ENCODE measurements around the gene SPRYD3.

Gene SPRYD3

DNA sequence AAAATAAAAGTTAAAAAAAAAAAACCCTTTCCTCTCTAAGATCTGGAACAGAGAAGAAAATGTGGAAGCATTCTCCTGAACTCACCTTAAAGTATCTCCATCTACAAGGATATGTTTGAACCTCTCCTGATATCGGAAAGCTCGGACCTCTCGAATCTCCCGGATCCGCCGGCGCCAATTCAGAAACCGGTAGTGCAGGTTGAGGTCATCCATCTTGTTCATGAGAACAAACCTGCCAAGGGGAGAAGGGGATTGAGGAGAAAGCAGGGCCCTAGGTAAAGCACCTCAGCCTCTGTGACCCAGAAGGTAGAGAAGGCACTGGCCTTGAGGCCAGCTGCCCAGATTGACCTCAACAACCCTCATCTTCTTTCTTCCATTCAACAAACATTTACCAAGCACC is 2.2 kb downstream of the SPRYD3 start:
- no peak for DNase-seq

DNA sequence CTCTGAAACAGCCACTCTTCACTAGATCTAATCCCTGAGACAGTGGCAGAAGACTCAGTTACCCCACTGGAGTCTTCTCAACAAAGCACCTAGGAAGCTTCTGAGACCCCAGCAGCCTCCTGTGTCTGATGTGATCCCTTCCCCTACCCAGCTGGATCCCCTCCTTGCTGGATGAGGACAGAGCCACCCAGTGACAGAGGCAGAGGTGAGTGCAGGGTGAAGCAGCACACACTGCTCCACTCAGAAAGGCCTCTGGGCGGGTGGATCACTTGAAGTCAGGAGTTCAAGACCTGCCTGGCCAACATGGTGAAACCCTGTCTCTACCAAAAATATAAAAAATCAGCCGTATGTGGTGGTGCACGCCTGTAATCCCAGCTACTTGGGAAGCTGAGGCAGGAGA is 2.7 kb downstream of the SPRYD3 start:
- no peak for DNase-seq

- no peak for DNase-seq
These were observed 4.2 kb downstream of the SPRYD3 start for GRCh38 chr12:53074999-53075370.

GRCh38 chr12:53074283-53074998 is 4.7 kb downstream of the SPRYD3 start:
- DNase-seq, result no peak

- no peak for DNase-seq
These were observed 5.3 kb downstream of the SPRYD3 start for GRCh38 chr12:53073881-53074280.

DNA sequence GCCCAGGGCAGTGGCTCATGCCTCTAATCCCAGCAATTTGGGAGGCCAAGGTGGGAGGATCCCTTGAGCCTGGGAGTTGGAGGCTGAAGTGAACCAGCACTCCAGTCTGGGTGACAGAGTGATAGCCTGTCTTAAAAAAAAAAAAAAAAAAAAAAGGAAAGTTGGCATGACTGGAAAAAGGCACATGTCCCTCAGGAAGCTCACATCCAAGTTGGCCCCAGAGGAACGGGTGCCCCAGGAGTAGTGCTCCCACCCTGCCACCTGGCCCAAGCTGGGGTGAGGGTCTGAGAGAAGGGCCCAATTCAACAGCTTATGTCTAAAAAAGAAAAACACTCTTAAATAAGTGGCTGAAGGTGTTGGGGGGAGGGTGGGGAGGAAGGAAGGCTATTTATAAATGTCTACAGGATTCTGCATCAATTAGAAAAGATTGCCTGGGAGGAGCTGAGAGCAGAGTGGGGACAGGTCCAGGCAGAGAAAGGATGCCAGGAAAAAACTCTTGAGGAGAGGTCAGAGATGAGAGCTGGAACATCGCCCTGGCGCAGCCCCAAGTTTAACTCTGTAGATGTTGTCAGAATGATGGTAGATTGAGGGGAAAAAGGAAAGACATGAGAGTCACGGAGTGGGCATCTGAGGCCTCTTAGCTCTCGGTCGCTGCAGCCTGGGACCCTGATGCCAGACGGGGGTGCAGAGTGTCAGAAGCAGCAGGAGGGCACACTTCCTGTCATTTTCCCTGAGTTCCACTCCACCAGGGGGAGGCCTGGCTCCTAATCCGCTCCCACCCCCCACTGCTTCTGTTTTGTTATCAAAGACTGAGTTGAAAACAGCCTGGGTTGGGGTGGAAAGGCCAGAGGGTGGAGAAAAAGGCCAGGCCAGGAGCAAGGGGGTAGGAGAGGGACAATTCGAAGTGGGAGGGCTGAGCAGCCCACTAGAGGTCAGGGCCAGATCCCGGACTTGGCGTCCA is 7.3 kb downstream of the SPRYD3 start:
- DNase-seq, result no peak

GRCh38 chr12:53070877-53071492 is 8.2 kb downstream of the SPRYD3 start:
- DNase-seq, result peak; percentile 63

GRCh38 chr12:53069621-53070410 is 9.4 kb downstream of the SPRYD3 start:
- no peak for DNase-seq

DNA sequence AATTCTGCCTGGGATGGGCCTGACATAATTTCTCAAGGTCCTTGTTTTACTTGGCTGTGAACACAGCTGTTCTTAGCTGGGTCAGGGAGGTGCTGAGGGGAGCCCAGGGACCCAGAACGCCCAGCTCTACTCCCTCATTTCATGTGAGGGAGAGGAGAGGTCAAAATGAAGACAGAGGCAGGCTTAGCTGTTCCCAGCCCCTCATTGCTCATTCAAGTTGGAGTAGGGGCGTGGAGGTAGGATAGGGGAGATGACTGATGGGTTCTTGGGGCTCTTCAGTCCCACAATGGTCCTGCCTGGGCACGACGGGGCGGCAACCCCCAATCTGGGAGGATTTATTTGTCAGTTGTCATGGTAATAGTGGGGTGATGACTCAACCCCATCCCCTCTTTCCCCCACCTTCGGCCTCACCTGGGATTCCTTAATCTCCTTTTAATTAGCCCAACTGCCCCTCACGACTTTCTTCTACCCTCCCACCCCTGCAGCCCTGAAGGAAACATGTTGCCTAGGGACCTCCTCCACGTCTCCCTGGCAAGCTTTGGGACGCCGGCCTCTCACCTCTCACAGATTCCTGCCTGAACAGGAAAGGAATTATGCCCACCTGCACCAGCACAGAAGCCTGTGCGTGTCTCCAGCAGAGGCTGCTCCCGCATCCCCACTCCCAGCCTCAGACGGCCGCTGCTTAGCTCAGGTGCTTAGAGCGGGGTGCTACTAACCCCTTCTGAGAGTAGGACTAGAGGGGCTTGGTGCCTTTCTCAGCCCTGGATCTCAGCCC is 10.2 kb downstream of the SPRYD3 start:
- no peak for DNase-seq

DNA sequence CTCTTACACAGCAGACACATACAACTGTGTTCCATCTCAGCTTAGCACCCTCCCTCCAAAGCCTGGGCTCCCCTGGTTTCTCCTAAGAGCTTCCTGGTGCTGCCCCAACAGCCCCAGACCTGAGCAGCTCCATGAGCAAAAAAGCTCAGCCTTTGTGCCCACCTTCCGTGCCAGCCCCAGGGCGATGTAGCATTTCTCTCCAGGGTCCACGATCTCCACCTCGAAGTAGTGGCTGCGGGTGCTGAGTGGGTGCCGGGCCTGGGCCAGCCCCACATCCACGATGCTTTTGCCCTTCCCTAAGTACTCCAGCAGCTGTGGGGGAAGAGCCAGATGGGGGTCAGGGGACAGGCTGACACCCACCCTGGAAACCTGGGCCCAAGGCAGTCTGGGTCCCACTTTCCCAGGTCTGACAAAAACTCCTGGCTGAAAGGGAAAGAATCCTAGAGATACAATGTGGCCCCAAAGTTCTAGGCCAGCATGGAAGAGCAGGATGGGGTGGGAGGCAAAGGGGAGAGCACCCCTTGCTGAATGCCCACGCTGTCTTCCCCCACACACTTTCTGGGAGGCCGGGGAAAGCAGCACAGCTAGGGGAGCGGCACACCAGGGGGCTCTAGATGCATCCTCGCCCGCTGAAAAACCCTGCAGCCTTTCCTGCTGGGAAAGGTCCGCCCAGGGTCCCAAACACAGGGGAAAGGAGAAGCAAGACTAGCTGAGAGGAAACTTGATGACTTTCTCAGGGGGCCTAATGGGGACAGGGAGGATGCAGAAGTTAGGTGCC is 11.0 kb downstream of the SPRYD3 start:
- no peak for DNase-seq

- no peak for DNase-seq
These were observed 11.9 kb downstream of the SPRYD3 start for GRCh38 chr12:53067074-53067992.

- peak; percentile 91 for DNase-seq
These were observed 12.9 kb downstream of the SPRYD3 start for GRCh38 chr12:53065975-53066931.

DNA sequence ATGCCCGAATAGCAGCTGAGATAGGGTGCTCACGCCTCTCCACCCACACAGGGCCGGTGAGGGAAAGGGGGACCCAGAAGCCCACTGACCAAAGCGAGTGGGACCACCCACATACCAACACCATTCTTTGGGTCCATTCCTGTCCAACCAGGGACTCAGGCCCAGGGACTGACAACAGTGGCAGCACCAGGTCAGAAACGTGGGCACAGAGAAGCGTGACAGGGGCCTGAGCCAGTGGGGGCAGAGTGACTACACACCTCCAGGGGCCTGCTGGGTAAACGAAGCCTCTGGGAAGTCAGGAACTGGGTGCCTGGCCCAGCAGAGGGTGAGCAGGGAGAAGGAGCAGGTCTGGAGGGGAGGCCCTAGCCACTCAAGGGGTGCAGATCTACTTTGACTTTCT is 13.7 kb downstream of the SPRYD3 start:
- DNase-seq, result no peak

DNA sequence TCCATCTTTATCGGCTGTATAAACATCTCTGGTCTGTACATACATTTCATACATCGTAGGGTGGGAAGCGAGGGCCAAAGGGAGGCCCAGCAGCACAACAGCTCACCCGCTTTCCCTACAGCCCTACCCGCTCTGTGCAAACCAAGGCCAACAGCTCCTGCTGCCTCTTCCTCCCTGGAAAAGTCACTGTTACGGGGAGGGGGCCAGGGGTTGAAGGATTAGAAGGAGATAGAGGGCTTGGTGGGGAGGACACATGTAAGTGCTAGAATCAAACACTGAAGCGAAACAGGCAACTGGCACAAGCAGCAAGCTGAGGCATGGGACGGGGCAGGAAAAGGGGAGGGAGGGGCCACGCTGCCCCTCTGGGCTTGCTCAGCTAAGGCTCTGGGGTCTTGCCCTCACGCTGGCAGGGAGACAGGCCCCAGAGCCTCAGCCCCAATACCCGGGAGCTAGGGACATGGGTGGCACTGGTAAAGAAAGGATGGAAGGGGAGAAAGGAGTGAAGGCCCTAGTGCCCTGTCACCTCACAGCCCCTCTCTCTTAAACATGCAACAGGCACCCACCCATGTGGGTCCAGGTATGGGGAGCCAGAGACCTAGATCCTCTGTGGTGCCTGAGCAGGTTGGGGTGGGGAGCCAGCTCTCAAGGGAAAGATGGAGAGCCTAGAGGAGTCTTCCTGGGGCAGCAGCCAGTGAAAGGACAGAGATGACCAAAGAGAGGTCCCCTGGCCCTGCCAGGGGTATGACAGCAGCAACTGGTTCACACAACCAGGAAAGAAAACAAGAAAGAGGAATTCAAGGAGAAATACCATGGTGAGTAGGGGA is 14.4 kb downstream of the SPRYD3 start:
- no peak for DNase-seq

DNA sequence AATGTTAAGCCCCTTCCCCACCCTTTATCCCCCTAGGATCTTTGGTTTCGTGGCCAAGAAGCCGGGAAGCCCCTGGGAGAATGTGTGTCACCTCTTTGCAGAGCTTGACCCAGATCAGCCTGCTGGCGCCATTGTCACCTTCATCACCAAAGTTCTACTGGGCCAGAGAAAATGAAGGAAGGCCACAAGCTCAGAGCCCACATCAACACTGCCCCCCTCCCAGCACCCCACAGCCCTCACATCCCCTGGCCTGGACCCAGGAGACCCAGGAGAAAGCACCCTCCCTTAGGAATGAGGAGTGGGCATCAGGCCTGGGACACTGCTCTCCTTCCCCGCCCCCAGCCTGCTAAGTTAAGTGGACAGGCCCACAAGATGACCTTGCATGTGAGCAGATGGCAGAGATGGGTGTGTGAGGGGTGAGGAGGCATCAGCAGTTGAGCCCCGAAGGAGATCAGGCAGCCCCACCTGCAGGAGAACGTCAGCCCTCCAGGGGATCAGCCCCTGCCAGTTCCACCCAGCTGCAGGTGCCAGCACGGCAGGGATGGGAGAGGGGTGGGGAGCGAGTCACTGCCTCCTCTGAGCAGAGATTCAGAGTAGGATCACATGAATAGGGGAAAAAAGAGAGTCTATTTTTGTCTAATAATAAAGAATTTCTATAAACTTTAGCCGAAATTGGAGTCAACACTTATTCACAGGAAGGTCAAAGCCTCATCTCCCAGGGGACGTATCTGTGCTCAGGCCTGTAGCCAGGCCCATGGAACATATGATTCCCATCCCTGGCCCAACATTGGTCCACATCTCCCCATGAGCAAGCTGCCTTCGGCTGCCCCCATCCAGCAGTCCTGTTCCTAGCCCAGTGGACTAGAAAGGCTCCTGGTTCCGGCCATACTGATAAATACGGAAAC is 15.2 kb downstream of the SPRYD3 start:
- no peak for DNase-seq

- no peak for DNase-seq
These were observed 16.0 kb downstream of the SPRYD3 start for GRCh38 chr12:53062977-53063707.
